Neuronal stem cell (in vitro differentiated cells): ENCODE measurements around the gene ZFP2.
"Not testable (repeated sequence)": the region's sequence is repeated elsewhere in the genome, so short reads cannot be mapped to it uniquely, and the experiment has no call there.

Source experiments
- DNase-seq: peaks from one replicate; pipeline ENCODE4 v3.0.0-alpha.2; 2013; ENCODE audit warnings: low spot score
- H2AFZ ChIP-seq: one replicate; pipeline ENCODE4 v1.6.1; 2013; ENCODE audit warnings: mild to moderate bottlenecking, low read length, inconsistent platforms
- H2AK5ac ChIP-seq: 2 replicates; pipeline ENCODE4 v1.6.1; 2013; ENCODE audit warnings: low read depth, mild to moderate bottlenecking, inconsistent platforms, low read length, moderate library complexity, mixed read lengths
- H2BK120ac ChIP-seq: 2 replicates; pipeline ENCODE4 v1.6.1; 2013; ENCODE audit warnings: low read depth, mild to moderate bottlenecking, inconsistent platforms, low read length, moderate library complexity, mixed read lengths
- H2BK12ac ChIP-seq: one replicate; pipeline ENCODE4 v1.6.1; 2013; ENCODE audit warnings: low read length, inconsistent platforms
- H2BK15ac ChIP-seq: 2 replicates; pipeline ENCODE4 v1.6.1; 2013; ENCODE audit warnings: mild to moderate bottlenecking, low read length, inconsistent platforms, mixed read lengths
- H2BK5ac ChIP-seq: one replicate; pipeline ENCODE4 v1.6.1; 2013; ENCODE audit warnings: inconsistent platforms, mild to moderate bottlenecking, low read length, moderate library complexity
- H3K14ac ChIP-seq: one replicate; pipeline ENCODE4 v1.6.1; 2013; ENCODE audit warnings: low read length, inconsistent platforms
- H3K18ac ChIP-seq: 2 replicates; pipeline ENCODE4 v1.6.1; 2013; ENCODE audit warnings: low read length, inconsistent platforms
- H3K23ac ChIP-seq: 2 replicates; pipeline ENCODE4 v1.6.1; 2013; ENCODE audit warnings: low read depth, mild to moderate bottlenecking, mixed read lengths, low read length, inconsistent platforms; ENCODE audit not compliant: poor library complexity
- H3K27ac ChIP-seq: replicated peaks from 3 replicates; pipeline ENCODE4 v1.5.1; 2013; ENCODE audit warnings: low read length, inconsistent platforms
- H3K27me3 ChIP-seq, 3 experiments: 2 replicates each; pipeline ENCODE4 v1.6.1; 2013; ENCODE audit warnings: low read length in 3 of 3, mild to moderate bottlenecking in 2 of 3, inconsistent platforms in 1 of 3, low read depth in 1 of 3, mixed read lengths in 1 of 3, moderate library complexity in 1 of 3; ENCODE audit not compliant: control insufficient read depth in 3 of 3, insufficient read depth in 3 of 3
- H3K36me3 ChIP-seq, 2 donors: replicated peaks in 1 of 2; 2 replicates each; pipeline ENCODE4 v1.6.1; 2013; ENCODE audit warnings: low read length in 2 of 2; ENCODE audit not compliant: control insufficient read depth in 2 of 2, insufficient read depth in 2 of 2
- H3K4ac ChIP-seq: 2 replicates; pipeline ENCODE4 v1.6.1; 2013; ENCODE audit warnings: inconsistent platforms, mild to moderate bottlenecking, low read length, moderate library complexity
- H3K4me1 ChIP-seq, 2 donors: 1 replicate in 1 of 2; 2 replicates in 1 of 2; pipeline ENCODE4 v1.6.1; 2013; ENCODE audit warnings: low read length in 2 of 2, low read depth in 1 of 2; ENCODE audit not compliant: control insufficient read depth in 2 of 2, insufficient read depth in 1 of 2
- H3K4me2 ChIP-seq: one replicate; pipeline ENCODE4 v1.6.1; 2013; ENCODE audit warnings: mild to moderate bottlenecking, low read length, inconsistent platforms; ENCODE audit not compliant: insufficient read depth, poor library complexity, severe bottlenecking
- H3K4me3 ChIP-seq, 2 donors: 2 replicates each; pipeline ENCODE4 v1.5.1; 2013; ENCODE audit warnings: low read length in 2 of 2, mild to moderate bottlenecking in 2 of 2, inconsistent platforms in 1 of 2, moderate library complexity in 1 of 2
- H3K79me1 ChIP-seq: one replicate; pipeline ENCODE4 v1.6.1; 2013; ENCODE audit warnings: low read depth, mild to moderate bottlenecking, inconsistent platforms, low read length, moderate library complexity
- H3K9ac ChIP-seq: one replicate; pipeline ENCODE4 v1.6.1; 2013; ENCODE audit warnings: mild to moderate bottlenecking, low read depth, low read length, inconsistent platforms; ENCODE audit not compliant: poor library complexity
- H3K9me3 ChIP-seq, 2 donors: replicated peaks in 1 of 2; 2 replicates each; pipeline versions ENCODE3 to v1.6.1; 2013; ENCODE audit warnings: low read length in 2 of 2, mild to moderate bottlenecking in 2 of 2, inconsistent platforms in 1 of 2, low read depth in 1 of 2, mixed read lengths in 1 of 2, moderate library complexity in 1 of 2; ENCODE audit not compliant: control insufficient read depth in 2 of 2, insufficient read depth in 1 of 2
- H4K8ac ChIP-seq: one replicate; pipeline ENCODE4 v1.6.1; 2013; ENCODE audit warnings: low read depth, mild to moderate bottlenecking, inconsistent platforms, low read length, moderate library complexity
- H4K91ac ChIP-seq: one replicate; pipeline ENCODE4 v1.6.1; 2013; ENCODE audit warnings: low read length, low read depth, mild to moderate bottlenecking, inconsistent platforms; ENCODE audit not compliant: poor library complexity
- WGBS, 2 donors: extraction: QIAGEN DNeasy Blood & Tissue Kit; methylation state at CpG; one replicate each; pipeline ENCODE4 v1.1.7; 2013; ENCODE audit warnings: missing lambda C conversion rate in 2 of 2, mixed read lengths in 1 of 2; ENCODE audit not compliant: insufficient read length in 2 of 2, insufficient replicate concordance in 1 of 2; ENCODE audit errors: extremely low coverage in 2 of 2; 5-methylcytosine and 5-hydroxymethylcytosine counted together

Gene ZFP2

DNA sequence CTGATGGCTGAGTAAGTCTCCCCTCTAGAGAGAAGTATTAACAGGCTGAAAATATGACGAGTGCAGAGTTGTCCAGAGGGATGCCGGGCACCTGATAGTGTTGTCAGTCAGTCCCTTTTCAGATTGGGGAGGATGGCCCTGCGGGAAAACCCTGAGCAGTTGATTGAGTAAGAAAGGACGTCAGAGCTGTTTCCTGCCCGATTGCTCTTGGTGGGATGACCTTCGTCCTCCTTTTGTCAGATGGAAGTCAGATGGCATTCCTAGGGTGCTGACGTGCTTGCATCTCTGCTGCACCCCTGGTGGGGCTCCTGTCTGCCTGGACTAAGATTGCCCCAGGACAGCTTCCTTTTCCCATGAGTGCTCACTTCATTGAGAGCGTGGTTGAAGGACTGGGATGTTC is 26.1 kb upstream of the ZFP2 start:
- H3K23ac ChIP-seq = no peak overlapping the region
- H3K9me3 ChIP-seq = peaks cover 8 to 83% of the 10 kb centered on the region in 2 donors
- H4K8ac ChIP-seq = no peak overlapping the region
- whole genome bisulfite sequencing, 2 donors = no CpG with 5 or more reads among the region's 8 CpGs
- no peak overlapping the region for H2BK12ac ChIP-seq
- H3K4me3 ChIP-seq = no peak overlapping the region
- no peak overlapping the region for H2BK120ac ChIP-seq
- H4K91ac ChIP-seq = no peak overlapping the region
- no peak overlapping the region for H2BK5ac ChIP-seq
- no peak overlapping the region for H3K4me2 ChIP-seq
- H3K4me1 ChIP-seq = no peaks in the 10 kb centered on the region
- H3K36me3 ChIP-seq = peaks cover 24 to 93% of the 10 kb centered on the region in 2 donors
- DNase-seq = no peak
- H3K27ac ChIP-seq = no peak overlapping the region
- H3K14ac ChIP-seq = no peak overlapping the region
- no peak overlapping the region for H3K18ac ChIP-seq
- no peak overlapping the region for H2AK5ac ChIP-seq
- no peak overlapping the region for H2AFZ ChIP-seq
- H3K4ac ChIP-seq = no peak overlapping the region
- H3K9ac ChIP-seq = no peak overlapping the region
- H3K79me1 ChIP-seq = peaks cover 3% of the 10 kb centered on the region
- no peak overlapping the region for H2BK15ac ChIP-seq
- H3K27me3 ChIP-seq = no peaks in the 10 kb centered on the region

DNA sequence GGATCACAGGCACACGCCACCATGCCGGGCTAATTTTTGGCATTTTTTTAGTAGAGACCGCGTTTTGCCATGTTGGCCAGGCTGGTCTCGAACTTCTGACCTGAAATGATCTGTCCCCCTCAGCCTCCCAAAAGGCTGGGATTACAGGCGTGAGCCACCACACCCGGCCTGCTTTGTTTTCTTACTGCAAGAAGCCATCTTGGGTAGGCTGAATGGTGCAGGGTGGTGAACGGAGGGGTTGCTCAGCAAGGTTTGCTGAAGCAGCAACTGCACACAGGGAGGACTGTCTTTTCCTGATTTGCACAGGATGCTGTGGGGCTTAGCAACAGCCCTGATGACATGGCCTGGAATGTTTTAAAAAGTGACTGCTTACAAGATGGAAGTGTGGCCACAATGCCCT is 25.3 kb upstream of the ZFP2 start:
- Histone ChIP-seq H3K79me1 (peaks cover 3% of the 10 kb centered on the region), H3K9me3 (peaks cover 16 to 84% of the 10 kb centered on the region in 2 donors), H3K18ac (no peak overlapping the region), H3K23ac (no peak overlapping the region), H4K8ac (no peak overlapping the region), H3K9ac (no peak overlapping the region), H3K4ac (no peak overlapping the region), H2BK15ac (no peak overlapping the region), H2BK120ac (no peak overlapping the region), H3K4me3 (no peak overlapping the region), H3K14ac (no peak overlapping the region), H3K4me1 (no peaks in the 10 kb centered on the region), H3K27me3 (no peaks in the 10 kb centered on the region), H4K91ac (no peak overlapping the region), H2AFZ (no peak overlapping the region), H2BK12ac (peak overlapping the region; percentile 10), H3K27ac (no peak overlapping the region), H3K4me2 (no peak overlapping the region), H2AK5ac (no peak overlapping the region), H2BK5ac (no peak overlapping the region), H3K36me3 (peaks cover 31 to 94% of the 10 kb centered on the region in 2 donors)
- no peak for DNase-seq
- WGBS, 2 donors = no CpG with 5 or more reads among the region's 8 CpGs

DNA sequence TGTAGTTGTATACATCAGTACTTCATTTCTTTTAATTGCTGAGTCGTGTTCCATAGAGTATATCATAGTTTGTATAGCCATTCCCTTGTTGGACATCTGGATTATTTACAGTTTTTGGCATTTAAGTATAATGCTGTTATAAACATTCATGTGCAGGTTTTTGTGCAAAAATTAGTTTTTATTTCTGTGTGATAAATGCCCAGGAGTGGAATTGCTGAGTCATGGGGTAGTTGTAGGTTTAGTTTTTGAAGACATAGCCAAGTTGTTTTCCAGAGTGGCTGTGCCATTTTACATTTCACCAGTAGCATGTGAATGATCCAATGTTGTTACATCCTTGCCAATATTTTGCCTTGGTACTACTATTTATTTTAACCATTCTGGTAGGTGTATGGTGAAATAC is 23.4 kb upstream of the ZFP2 start:
- Histone ChIP-seq H3K23ac (no peak overlapping the region), H3K36me3 (peaks cover 37 to 94% of the 10 kb centered on the region in 2 donors), H3K9me3 (peaks cover 29 to 85% of the 10 kb centered on the region in 2 donors), H4K91ac (no peak overlapping the region), H2BK120ac (no peak overlapping the region), H2BK15ac (no peak overlapping the region), H2BK12ac (no peak overlapping the region), H3K9ac (no peak overlapping the region), H3K27ac (no peak overlapping the region), H3K27me3 (no peaks in the 10 kb centered on the region), H3K4me1 (no peaks in the 10 kb centered on the region), H3K4me2 (no peak overlapping the region), H3K4me3 (no peak overlapping the region), H3K4ac (no peak overlapping the region), H2BK5ac (no peak overlapping the region), H2AFZ (no peak overlapping the region), H3K18ac (no peak overlapping the region), H2AK5ac (no peak overlapping the region), H3K79me1 (peaks cover 3% of the 10 kb centered on the region), H3K14ac (no peak overlapping the region), H4K8ac (no peak overlapping the region)
- DNase-seq = no peak
- WGBS, 2 donors = no CpG with 5 or more reads among the region's 1 CpG

DNA sequence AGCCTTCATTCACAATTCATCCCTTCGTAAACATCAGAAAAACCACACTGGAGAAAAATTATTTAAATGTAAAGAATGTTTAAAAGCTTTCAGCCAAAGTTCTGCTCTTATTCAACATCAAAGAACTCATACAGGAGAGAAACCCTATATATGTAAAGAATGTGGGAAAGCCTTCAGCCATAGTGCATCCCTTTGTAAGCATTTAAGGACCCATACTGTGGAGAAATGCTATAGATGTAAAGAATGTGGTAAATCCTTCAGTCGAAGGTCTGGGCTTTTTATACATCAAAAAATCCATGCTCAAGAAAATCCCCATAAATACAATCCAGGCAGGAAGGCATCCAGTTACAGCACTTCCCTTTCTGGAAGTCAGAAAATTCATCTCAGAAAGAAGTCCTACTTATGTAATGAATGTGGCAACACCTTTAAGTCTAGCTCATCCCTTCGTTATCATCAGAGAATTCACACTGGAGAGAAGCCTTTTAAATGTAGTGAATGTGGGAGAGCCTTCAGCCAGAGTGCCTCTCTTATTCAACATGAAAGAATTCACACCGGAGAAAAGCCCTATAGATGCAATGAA is 12.5 kb upstream of the ZFP2 start:
- not testable (repeated sequence) for DNase-seq, H3K4ac ChIP-seq, H2BK5ac ChIP-seq, H2BK12ac ChIP-seq, H2AFZ ChIP-seq, H3K14ac ChIP-seq, H3K4me3 ChIP-seq, H3K4me2 ChIP-seq, H2BK120ac ChIP-seq, H2AK5ac ChIP-seq, H3K23ac ChIP-seq, H3K4me1 ChIP-seq, H3K27me3 ChIP-seq, H3K27ac ChIP-seq, H3K18ac ChIP-seq, H4K8ac ChIP-seq, H3K79me1 ChIP-seq, H2BK15ac ChIP-seq, H3K9ac ChIP-seq, H4K91ac ChIP-seq
- peaks cover 20 to 94% of the 10 kb centered on the region in 2 donors for H3K9me3 ChIP-seq
- H3K36me3 ChIP-seq = peaks cover 13 to 87% of the 10 kb centered on the region in 2 donors
- WGBS, 2 donors = no CpG with 5 or more reads among the region's 4 CpGs
